SHP77 (cell line): ENCODE measurements around the gene LRMDA.

Experiments
- DNase-seq, 2 experiments: peaks; one replicate each; lab custom pipeline; 2025; lab: John Stamatoyannopoulos, UW

Gene LRMDA

GRCh38 chr10:76025124-76025477 is 593.7 kb downstream of the LRMDA start:
- DNase-seq = no peak

DNA sequence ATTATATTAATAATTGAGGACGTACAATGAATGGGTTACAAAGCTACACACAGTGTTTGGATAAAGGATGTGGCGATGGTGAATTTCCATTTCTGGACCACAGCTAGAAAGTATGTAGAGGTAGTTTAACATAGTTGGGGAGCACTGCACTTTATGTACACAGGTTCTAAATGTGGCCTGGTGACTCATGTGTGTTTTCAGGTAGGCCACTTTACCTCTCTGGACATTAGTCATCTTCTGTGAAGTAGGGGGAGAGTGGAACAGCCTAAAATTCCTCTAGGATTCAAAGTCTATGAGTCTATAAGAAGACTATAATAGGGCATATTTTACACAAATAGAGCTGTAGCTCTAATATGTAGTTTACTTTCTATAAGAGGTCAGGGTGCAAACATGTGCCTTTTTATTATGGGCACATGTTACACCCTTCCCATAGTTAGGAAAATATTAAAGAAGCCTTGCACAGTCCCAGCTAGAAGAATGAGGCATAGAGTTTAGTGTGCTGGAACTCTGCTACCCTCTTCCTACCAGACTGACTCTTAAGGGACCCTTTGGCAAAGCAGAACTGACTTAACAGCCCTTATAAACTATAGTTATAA is 594.9 kb downstream of the LRMDA start:
- DNase-seq = no peak

- no peak for DNase-seq
Measured at GRCh38 chr10:76026905-76027304, 595.5 kb downstream of the LRMDA start.

DNA sequence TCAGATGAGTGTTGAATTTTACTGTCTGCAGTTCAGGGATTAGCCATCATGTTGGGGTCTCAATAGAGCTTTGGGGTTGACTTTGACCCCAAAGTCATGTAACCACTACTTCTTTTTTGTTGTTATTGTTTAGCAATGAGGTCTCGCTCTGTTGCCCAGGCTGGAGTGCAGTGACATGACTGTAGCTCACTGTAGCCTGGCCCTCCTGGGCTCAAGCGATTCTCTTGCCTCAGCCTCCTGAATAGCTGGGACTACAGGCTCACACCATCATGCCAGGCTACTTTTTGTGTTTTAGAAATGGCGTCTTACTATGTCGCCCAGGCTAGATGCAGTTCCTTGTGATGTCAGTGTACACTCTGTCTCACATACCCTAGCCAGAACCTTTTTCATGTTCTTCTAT is 598.4 kb downstream of the LRMDA start:
- no peak for DNase-seq

DNA sequence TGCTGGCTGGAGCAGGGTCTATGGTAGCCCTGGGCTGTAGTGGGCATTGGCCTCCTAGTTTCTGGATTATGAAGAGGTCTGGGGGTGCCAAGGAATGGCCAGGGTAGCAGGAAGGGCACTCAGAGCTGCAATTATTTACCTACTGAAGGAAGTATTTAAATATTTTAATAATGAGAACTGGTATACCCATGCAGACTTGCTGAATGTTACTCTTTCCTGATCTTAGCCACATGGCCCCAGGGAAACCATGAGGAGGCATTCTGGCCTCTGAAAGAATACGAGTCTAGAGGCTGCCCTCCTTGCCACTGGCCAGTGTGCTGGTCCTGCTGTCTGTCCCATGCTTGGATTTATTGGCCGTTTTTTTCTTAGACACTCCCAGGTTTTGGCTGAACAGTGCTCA is 599.7 kb downstream of the LRMDA start:
- no peak for DNase-seq

GRCh38 chr10:76031769-76032699 is 600.6 kb downstream of the LRMDA start:
- no peak for DNase-seq

GRCh38 chr10:76032700-76033039 is 601.2 kb downstream of the LRMDA start:
- DNase-seq = no peak

- DNase-seq = no peak
Measured at GRCh38 chr10:76033457-76034196, 602.2 kb downstream of the LRMDA start.

DNA sequence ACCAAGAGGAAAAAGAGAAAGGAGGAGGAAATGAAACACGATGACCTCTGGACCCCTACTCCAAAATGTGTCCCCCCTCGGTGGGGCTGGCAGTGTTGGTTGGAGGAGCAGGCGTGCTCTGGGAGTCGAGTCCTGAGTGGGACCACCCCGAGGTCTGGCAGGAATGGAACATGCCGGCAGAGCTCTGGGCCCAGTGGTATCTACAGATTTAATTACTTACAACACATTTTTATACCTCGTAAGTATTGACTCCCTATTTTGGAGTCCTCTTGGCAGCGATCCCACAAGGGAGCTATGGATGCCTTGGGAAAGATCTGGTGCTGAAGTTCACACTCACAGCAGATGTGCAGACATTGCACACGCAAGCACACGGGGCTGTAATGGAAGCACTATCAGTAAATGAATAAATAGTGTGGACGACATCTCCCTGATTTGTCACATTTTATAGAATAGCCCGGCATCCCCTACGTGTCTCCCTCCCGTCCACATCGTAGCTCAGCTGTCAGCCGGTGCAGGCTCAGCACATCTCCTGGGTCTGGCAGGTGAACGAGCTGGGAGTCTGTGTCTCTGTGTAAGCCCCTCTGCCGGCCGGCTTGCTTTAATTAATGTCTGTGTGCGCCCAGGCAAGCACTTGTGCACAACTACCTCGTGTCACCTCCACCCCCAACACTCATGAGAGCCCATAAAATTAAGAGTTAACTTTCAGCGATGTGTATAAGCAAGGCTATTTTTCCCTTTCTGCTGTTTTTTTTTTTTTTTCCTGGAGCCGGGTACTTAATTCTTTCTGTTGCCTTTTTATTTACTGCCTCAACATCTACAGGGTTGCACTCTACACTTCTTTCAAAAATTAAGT is 603.2 kb downstream of the LRMDA start:
- peak; percentile 43 to 55 for DNase-seq

- no peak for DNase-seq
Measured at GRCh38 chr10:76035206-76036110, 604.0 kb downstream of the LRMDA start.

GRCh38 chr10:76036111-76036940 is 604.9 kb downstream of the LRMDA start:
- DNase-seq = peak; percentile 13 to 15

DNA sequence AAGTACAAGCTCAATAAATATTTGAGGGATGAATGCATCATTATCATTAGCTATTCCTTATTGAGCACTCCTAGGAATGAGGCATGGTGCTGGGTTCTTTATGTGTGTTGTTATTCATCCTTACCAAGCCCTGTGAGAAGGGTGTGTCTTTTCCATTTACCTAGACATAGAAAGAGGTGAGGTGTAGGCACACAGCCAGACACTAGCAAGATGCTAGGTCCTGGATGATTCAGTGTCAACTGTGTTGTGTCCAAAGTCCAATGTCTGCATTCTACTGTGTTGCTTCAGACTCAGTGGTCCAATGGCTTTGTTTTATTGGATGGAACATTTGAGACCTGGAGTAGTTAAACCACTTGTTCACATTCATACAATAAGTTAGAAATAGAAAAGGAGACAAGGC is 605.5 kb downstream of the LRMDA start:
- DNase-seq = no peak

GRCh38 chr10:76037531-76038155 is 606.2 kb downstream of the LRMDA start:
- no peak for DNase-seq

GRCh38 chr10:76038696-76039095 is 607.3 kb downstream of the LRMDA start:
- DNase-seq = no peak

GRCh38 chr10:76040107-76040829 is 608.8 kb downstream of the LRMDA start:
- DNase-seq = no peak

- no peak for DNase-seq
Measured at GRCh38 chr10:76040830-76041220, 609.4 kb downstream of the LRMDA start.

DNA sequence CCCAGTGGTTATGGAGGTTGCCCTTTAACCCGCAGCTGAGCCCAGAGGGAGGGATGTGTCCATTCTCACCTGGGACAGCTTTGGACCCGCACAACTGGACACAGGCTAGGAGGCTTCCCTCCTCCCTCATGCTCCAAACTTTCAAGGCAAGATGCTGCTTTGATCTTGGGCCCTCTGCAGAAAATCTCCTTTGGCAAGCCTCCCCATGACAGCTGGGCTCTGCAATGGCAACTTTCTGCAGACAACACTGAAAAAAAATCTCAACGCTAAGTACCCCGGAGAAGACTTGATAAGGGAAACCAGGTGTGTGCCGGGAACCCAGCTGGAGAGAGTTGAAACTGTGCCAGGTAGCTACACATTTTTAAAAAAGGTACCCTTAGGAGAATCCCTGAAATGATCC is 610.1 kb downstream of the LRMDA start:
- no peak for DNase-seq

GRCh38 chr10:76043261-76043660 is 611.8 kb downstream of the LRMDA start:
- DNase-seq = no peak

DNA sequence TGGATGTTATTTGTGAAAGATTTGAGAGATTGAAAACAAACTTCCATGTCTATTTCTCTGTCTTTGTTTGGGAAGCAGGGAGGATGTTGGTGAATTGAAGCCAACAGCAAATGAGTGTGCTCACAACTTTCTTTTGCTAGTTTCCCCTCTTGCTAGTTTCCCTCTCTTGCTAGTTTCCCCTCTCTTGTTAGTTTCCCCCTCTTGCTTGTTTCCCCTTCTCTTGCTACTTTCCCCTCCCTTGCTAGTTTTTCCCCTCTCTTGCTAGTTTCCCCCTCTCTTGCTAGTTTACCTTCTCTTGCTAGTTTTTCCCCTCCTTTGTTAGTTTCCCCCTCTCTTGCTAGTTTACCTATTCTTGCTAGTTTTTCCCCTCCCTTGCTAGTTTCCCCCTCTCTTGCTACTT is 613.3 kb downstream of the LRMDA start:
- DNase-seq = no peak
